T-helper 2 cell treated with Interferon-gamma antibody and Interleukin-4, amounts not matched to agents 5 μg/mL and 100 μg/mL, for 36 hours (primary cell): ENCODE measurements around the gene CYLD.
A peak's percentile ranks its signal among the peaks of the same experiment; 100 is the strongest.

Source experiments
- DNase-seq: peaks from one replicate; pipeline ENCODE4 v3.0.0; 2021; ENCODE audit warnings: low spot score
- H3K27ac Mint-ChIP-seq: one replicate; pipeline ENCODE4 v1.8.0; 2021; ENCODE audit warnings: mild to moderate bottlenecking, mixed read lengths
- H3K27me3 Mint-ChIP-seq: one replicate; pipeline ENCODE4 v1.8.0; 2021; ENCODE audit warnings: low read depth, mixed read lengths
- H3K36me3 Mint-ChIP-seq: one replicate; pipeline ENCODE4 v1.8.0; 2021; ENCODE audit warnings: low read depth, mixed read lengths
- H3K4me1 Mint-ChIP-seq: one replicate; pipeline ENCODE4 v1.8.0; 2021; ENCODE audit warnings: low read depth, mixed read lengths
- H3K4me3 Mint-ChIP-seq: one replicate; pipeline ENCODE4 v1.8.0; 2022; ENCODE audit warnings: mild to moderate bottlenecking, moderate library complexity, mixed read lengths
- H3K9me3 Mint-ChIP-seq: one replicate; pipeline ENCODE4 v1.8.0; 2021; ENCODE audit warnings: mixed read lengths

CYLD gene

DNA sequence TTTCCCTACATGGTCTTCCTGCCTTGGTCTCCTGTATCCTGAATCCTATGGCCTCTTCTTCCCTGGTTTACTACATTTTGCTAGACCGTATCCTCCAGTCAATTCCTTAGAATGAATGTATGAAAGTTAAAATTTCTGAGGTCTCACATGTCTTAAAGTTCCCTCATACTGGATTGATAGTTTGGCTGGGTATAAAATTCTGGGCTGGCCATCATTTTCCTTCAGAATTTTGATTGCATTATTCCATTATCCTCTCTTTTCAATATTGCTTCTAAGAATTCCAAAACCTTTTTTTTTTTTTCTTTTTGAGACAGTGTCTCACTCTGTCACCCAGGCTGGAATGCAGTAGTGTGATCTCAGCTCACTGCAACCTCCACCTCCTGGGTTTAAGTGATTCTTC, 37.6 kb upstream of the CYLD start:
- H3K27ac Mint-ChIP-seq, result no peak overlapping the region
- peaks cover 64% of the 10 kb centered on the region for H3K36me3 Mint-ChIP-seq
- no peak for DNase-seq
- H3K9me3 Mint-ChIP-seq, result peaks cover 34% of the 10 kb centered on the region
- H3K4me1 Mint-ChIP-seq, result peaks cover 34% of the 10 kb centered on the region
- no peaks in the 10 kb centered on the region for H3K27me3 Mint-ChIP-seq
- H3K4me3 Mint-ChIP-seq, result no peak overlapping the region

DNA sequence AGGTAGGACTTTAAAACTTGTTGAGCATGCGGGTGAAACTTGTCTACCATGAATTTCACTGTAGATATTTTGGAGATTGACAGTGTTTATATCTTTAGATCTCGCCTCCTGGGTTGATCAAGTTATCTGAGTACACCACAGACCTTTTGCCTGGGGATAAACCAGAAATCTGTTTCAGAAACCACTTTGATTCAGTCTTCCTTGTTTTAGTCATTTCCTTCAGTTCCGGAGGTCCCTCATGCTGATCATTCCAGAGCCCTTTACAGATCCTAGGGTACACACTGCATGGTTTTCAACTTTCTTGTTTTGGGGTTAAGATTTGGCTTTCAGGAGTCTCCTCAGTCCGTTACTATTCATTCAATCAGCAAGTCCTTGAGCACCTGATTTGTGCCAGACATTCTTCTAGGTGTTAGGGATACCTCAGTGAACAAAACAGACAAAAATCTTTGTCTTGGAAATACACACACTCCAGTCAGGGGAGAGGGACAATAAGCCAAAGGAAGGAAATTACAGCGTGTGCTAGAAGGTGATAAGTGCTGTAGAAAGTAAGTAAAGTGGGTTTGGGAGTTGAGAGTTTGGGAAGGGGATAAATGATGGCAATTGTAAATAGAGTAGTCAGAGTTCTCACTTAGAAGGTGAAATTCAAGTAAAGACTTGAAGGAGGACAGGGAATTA, 36.3 kb upstream of the CYLD start:
- H3K36me3 Mint-ChIP-seq, result peaks cover 57% of the 10 kb centered on the region
- no peak overlapping the region for H3K4me3 Mint-ChIP-seq
- H3K27ac Mint-ChIP-seq, result no peak overlapping the region
- H3K4me1 Mint-ChIP-seq, result peaks cover 34% of the 10 kb centered on the region
- DNase-seq, result no peak
- peaks cover 34% of the 10 kb centered on the region for H3K9me3 Mint-ChIP-seq
- no peaks in the 10 kb centered on the region for H3K27me3 Mint-ChIP-seq

DNA sequence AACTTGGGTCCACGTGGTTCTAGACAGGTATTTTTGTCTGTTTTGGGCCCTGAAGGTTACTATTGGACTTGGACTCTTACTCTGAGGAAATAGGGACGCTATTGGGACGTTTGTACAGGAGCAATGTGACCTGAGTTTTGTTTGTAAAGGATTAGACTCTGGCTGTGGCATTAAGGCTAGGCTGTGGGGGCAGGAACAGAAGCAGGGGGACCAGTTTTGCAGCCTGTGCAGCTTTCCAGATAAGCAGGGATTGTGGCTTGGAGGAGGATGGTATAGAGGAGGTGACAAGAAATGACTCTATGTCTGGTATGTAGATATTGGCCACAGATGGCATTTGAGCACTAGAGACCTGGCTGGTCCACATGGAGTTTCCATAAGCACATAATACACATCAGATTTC, 35.6 kb upstream of the CYLD start:
- no peak overlapping the region for H3K27ac Mint-ChIP-seq
- peaks cover 51% of the 10 kb centered on the region for H3K36me3 Mint-ChIP-seq
- no peaks in the 10 kb centered on the region for H3K27me3 Mint-ChIP-seq

DNA sequence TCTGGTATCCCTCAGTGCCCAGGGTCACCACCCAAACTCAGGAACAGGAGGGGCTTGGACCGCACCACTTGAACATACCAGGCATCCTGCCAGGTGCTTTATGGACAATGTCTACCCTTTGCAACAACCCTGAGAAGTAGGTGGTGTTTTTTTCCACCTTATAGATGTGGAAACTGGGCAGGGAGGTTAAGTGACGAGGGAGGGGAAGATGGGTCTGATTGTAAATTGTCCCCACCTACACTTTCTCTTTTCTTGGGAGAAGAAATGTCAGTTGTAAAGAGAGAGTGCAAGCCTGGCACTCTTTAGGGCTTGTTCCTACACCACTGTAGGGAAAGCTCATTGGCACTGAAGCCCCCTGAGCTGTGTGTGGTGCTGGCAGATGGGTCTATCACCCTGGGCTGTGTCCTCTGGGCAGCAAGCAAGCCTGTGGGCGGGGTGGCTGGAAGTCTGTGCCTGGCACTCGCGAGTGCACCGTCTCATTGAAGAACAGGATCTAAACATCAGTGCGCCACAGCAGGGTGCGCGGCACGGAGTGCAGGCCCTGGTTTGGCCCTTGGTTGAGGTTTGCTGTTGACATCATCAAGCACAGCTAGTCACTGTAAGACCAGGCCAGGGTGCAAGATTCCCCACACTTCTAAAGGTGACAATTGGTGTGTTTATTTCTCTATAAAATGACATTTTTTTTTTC, 33.4 kb upstream of the CYLD start:
- Mint-ChIP-seq H3K4me3 (peak overlapping the region; percentile 52), H3K27me3 (no peaks in the 10 kb centered on the region), H3K36me3 (peaks cover 42% of the 10 kb centered on the region), H3K9me3 (peaks cover 26% of the 10 kb centered on the region), H3K27ac (peak overlapping the region; percentile 64), H3K4me1 (peaks cover 34% of the 10 kb centered on the region)
- peak; percentile 55 for DNase-seq

More for the DNA sequence above, 35.6 kb upstream of the CYLD start:
- peaks cover 34% of the 10 kb centered on the region for H3K4me1 Mint-ChIP-seq
- H3K9me3 Mint-ChIP-seq, result peaks cover 31% of the 10 kb centered on the region
- DNase-seq, result no peak
- no peak overlapping the region for H3K4me3 Mint-ChIP-seq

DNA sequence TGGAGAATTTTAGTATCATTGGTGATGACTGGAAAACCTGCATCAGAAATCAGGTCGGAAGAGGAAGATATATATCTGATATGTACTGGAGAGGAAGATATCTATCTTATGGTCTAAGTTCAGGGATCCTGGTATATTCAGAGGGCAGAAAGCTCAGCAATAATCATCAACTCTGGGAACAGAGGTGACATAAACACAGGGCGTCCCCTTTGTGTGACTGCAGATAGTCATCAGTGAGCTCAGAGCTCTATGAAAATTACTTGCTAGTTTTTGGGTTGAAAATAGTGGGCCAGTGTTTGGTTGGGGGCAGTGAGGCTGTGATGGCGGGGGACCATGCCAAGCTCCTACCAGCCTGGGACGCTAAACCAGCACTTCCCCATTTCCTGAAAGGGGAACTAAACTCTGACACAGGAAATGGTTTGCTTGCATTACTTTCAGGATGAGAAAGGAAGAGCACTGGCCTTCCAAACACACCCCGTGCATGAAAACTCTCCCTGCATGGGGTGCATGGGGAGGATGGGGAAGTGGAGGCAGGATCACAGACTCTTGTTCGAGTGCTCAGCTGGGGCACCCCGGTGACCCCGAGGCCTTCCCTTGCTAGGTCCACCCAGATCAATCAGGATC, 32.7 kb upstream of the CYLD start:
- Mint-ChIP-seq H3K27me3 (no peaks in the 10 kb centered on the region), H3K4me1 (peaks cover 36% of the 10 kb centered on the region), H3K27ac (peak overlapping the region; percentile 64), H3K4me3 (peak overlapping the region; percentile 52), H3K36me3 (peaks cover 36% of the 10 kb centered on the region), H3K9me3 (peaks cover 19% of the 10 kb centered on the region)
- peak; percentile 24 for DNase-seq

DNA sequence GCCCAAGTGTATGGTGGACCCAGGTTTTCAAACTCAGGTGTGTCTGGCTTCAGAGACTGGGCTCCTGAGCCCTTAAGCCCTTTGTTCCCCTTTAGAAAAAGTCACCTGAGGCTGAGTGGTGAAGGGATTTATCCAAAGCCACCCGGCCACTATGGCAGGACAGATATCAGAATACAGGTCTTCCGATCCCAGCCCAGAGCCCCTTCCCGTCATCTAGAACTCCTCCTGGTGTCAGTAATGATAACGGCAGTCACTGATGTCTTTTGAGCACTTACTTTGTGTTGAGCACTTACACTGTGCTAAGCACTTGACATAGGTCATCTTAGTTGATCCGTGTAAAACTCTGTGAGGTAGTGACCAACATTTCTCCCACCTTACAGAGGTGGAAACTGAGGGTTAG, 31.9 kb upstream of the CYLD start:
- H3K36me3 Mint-ChIP-seq, result peaks cover 29% of the 10 kb centered on the region
- peaks cover 14% of the 10 kb centered on the region for H3K9me3 Mint-ChIP-seq
- peaks cover 36% of the 10 kb centered on the region for H3K4me1 Mint-ChIP-seq
- peak overlapping the region; percentile 45 for H3K27ac Mint-ChIP-seq
- H3K4me3 Mint-ChIP-seq, result peak overlapping the region; percentile 50
- no peaks in the 10 kb centered on the region for H3K27me3 Mint-ChIP-seq
- no peak for DNase-seq

DNA sequence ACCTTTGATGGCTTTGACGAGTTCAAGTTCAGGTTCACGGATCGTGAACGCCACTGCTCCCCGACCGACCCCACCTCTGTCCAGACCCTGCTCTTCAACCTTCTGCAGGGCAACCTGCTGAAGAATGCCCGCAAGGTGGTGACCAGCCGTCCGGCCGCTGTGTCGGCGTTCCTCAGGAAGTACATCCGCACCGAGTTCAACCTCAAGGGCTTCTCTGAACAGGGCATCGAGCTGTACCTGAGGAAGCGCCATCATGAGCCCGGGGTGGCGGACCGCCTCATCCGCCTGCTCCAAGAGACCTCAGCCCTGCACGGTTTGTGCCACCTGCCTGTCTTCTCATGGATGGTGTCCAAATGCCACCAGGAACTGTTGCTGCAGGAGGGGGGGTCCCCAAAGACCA, 30.8 kb upstream of the CYLD start:
- peaks cover 31% of the 10 kb centered on the region for H3K4me1 Mint-ChIP-seq
- H3K9me3 Mint-ChIP-seq, result peaks cover 4% of the 10 kb centered on the region
- peaks cover 18% of the 10 kb centered on the region for H3K36me3 Mint-ChIP-seq
- H3K27me3 Mint-ChIP-seq, result no peaks in the 10 kb centered on the region
- H3K4me3 Mint-ChIP-seq, result no peak overlapping the region
- no peak overlapping the region for H3K27ac Mint-ChIP-seq
- no peak for DNase-seq

DNA sequence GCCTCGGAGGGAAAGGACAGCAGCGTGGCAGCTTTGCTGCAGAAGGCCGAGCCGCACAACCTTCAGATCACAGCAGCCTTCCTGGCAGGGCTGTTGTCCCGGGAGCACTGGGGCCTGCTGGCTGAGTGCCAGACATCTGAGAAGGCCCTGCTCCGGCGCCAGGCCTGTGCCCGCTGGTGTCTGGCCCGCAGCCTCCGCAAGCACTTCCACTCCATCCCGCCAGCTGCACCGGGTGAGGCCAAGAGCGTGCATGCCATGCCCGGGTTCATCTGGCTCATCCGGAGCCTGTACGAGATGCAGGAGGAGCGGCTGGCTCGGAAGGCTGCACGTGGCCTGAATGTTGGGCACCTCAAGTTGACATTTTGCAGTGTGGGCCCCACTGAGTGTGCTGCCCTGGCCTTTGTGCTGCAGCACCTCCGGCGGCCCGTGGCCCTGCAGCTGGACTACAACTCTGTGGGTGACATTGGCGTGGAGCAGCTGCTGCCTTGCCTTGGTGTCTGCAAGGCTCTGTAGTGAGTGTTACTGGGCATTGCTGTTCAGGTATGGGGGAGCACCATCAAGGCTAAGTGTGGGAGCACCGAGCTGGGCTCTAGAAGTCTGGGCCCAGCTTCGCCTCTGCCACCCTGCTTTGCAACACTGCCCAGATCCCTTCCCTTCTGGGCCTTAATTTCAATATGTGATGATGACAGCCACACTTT, 29.9 kb upstream of the CYLD start:
- no peaks in the 10 kb centered on the region for H3K27me3 Mint-ChIP-seq
- DNase-seq, result no peak
- peaks cover 30% of the 10 kb centered on the region for H3K4me1 Mint-ChIP-seq
- no peak overlapping the region for H3K4me3 Mint-ChIP-seq
- H3K27ac Mint-ChIP-seq, result no peak overlapping the region
- H3K36me3 Mint-ChIP-seq, result peaks cover 14% of the 10 kb centered on the region
- no peaks in the 10 kb centered on the region for H3K9me3 Mint-ChIP-seq

DNA sequence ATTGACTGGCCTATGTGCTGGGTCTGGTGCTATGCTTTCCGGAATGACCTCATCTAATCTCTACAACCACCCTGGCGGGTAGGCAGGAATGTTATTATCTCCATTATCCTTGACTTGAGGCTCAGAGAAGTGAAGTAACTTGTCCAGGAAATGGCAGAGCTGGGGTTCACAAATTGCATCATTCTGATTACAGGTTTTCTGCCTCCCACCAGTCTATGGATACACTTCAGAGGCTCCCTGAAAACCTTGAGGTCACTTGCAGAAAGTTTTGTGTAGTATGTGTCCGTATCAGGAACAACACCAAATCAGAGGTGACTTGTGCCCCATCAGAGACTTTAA, 29.4 kb upstream of the CYLD start:
- H3K27me3 Mint-ChIP-seq, result no peaks in the 10 kb centered on the region
- H3K36me3 Mint-ChIP-seq, result peaks cover 11% of the 10 kb centered on the region
- H3K4me1 Mint-ChIP-seq, result peaks cover 29% of the 10 kb centered on the region
- H3K4me3 Mint-ChIP-seq, result no peak overlapping the region
- H3K27ac Mint-ChIP-seq, result no peak overlapping the region
- no peak for DNase-seq
- H3K9me3 Mint-ChIP-seq, result no peaks in the 10 kb centered on the region

DNA sequence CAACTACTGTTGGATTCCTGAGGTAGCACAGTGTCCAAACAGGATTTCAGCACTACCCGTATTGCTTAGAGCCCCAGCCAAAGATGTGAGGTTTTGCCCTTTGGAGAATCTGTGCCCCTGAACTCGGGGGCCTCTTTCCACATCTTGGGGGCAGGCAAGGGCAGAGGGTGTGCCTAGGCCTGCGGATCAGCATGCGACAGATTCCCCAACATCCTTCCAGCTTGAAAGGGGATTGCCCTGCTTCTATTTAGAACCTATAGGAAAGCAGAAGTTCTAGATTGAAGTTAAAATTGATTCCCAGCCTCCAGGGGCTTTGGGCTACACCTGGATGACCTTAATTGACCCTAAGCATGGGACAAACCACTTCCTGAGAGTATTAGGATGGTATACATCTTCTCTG, 28.9 kb upstream of the CYLD start:
- Mint-ChIP-seq H3K27ac (no peak overlapping the region), H3K4me1 (peaks cover 29% of the 10 kb centered on the region), H3K27me3 (no peaks in the 10 kb centered on the region), H3K9me3 (no peaks in the 10 kb centered on the region), H3K4me3 (no peak overlapping the region), H3K36me3 (peaks cover 9% of the 10 kb centered on the region)
- no peak for DNase-seq

DNA sequence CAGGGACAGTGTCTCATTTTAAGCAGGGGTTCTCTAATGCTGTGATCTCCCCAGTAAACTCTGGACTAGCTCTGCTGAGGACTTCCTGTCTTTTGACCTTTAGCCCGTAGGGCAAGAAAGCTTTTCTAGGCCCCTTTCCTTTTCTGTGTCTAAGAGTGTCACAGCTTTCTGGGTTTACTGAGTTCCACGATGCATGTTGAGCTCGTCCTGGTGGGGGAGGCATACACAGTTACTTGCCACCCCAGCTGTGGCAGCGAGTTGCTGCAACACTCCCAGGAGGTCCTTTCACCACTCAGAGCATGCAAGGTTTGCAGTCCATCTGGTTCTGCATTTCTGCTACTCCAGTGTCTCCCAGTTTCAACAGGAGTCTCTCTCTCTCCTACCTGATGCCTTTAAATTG, 24.8 kb upstream of the CYLD start:
- DNase-seq, result no peak
- Mint-ChIP-seq H3K9me3 (peaks cover 3% of the 10 kb centered on the region), H3K4me1 (peaks cover 29% of the 10 kb centered on the region), H3K27ac (no peak overlapping the region), H3K4me3 (no peak overlapping the region), H3K36me3 (peaks cover 12% of the 10 kb centered on the region), H3K27me3 (no peaks in the 10 kb centered on the region)

DNA sequence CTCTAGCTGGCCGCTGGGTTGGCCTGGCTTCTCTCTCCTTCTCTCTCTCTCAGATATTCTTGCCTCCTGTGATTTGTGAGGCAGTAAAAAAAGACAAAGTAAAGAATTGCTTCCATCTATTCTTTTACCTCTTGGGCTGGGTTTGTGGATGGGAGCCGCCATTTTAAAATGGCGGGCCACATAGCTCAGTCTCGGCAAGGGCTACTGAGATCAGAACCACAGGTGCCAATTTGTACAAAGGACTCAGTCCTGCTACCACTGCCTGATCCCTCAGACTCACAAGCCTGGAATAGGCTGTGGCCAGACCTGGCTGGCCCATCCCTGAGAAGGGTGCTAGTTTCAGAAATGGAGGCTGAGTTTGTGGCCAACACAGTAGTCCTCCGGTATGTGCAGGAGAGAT, 24.4 kb upstream of the CYLD start:
- no peak for DNase-seq

DNA sequence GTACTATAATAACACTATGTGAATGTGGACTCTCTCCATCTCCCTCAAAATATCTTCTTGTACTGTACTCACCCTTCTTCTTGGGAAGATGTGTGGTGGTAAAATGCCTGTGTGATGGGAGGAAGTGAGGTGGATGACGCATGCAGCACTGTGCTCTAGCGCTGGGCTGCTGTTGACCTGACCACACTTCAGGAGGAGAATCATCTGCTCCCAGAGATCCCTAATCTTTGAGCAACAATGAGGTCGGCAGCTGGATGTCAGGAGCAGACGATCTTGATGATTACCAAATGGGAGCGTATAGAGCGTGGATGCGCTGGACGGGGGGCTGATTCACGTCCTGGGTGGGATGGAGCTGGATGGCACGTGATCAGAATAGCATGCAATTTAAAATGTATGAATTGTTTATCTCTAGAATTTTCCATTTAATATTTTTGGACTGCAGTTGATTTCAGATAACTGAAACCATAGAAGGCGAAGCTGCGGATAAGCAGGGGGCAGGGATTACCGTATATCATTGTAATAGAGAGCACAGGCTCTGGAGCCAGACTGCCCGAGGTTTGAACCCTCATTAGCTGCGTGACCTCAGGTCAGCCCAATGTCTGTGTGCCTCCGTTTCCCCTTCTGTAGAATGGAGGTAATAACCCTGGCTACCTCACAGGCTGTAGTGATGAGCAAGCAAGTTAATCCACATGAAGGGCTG, 23.7 kb upstream of the CYLD start:
- H3K36me3 Mint-ChIP-seq, result peaks cover 20% of the 10 kb centered on the region
- H3K27ac Mint-ChIP-seq, result peak overlapping the region; percentile 5
- peaks cover 30% of the 10 kb centered on the region for H3K4me1 Mint-ChIP-seq
- no peaks in the 10 kb centered on the region for H3K27me3 Mint-ChIP-seq
- no peak overlapping the region for H3K4me3 Mint-ChIP-seq
- peaks cover 12% of the 10 kb centered on the region for H3K9me3 Mint-ChIP-seq
- no peak for DNase-seq

More for the DNA sequence above, 24.4 kb upstream of the CYLD start:
- peaks cover 29% of the 10 kb centered on the region for H3K4me1 Mint-ChIP-seq
- no peaks in the 10 kb centered on the region for H3K27me3 Mint-ChIP-seq
- peaks cover 14% of the 10 kb centered on the region for H3K36me3 Mint-ChIP-seq
- H3K27ac Mint-ChIP-seq, result no peak overlapping the region
- H3K4me3 Mint-ChIP-seq, result no peak overlapping the region
- peaks cover 5% of the 10 kb centered on the region for H3K9me3 Mint-ChIP-seq
